K562 (cell line): Measurements from ENCODE around the gene LBP. TPM values are rescaled to one million over a fixed set of nuclear protein-coding genes. Genes with fewer than 3 reads are reported as not detected.

Experiments
- CEBPB ChIP-seq: fragments of 450-650 bp; IDR thresholded peaks from 2 replicates; pipeline ENCODE4 v1.6.1; 2016; ENCODE audit warnings: missing genetic modification characterization, missing compliant biosample characterization
- FOXA3 ChIP-seq, 2 experiments: fragments of 450-650 bp in 1 of 2; sonication (generic) in 1 of 2; formaldehyde crosslinking; IDR thresholded peaks in 1 of 2; conservative IDR thresholded peaks in 1 of 2; 2 replicates each; pipeline versions ENCODE4 v1.4.0 to v1.8.0; 2020 to 2022; ENCODE audit warnings: mild to moderate bottlenecking in 2 of 2, missing genetic modification reagents in 1 of 2
- GABPA ChIP-seq: fragments of 200-800 bp; sonication (Bioruptor generic); conservative IDR thresholded peaks from 2 replicates; pipeline ENCODE4 v1.6.1; 2016; ENCODE audit warnings: low read depth, missing genetic modification characterization, missing compliant biosample characterization
- GATAD2A ChIP-seq: fragments of 450-650 bp; IDR thresholded peaks from 2 replicates; pipeline ENCODE4 v1.6.1; 2017
- GTF2F1 ChIP-seq: IDR thresholded peaks from 2 replicates; pipeline ENCODE4 v1.6.1; 2011; ENCODE audit warnings: low read depth, low read length, improper control_type of control experiment
- KLF6 ChIP-seq: fragments of 250-450 bp; sonication (Bioruptor Pico); IDR thresholded peaks from 2 replicates; pipeline ENCODE4 v1.4.0; 2020; ENCODE audit warnings: mild to moderate bottlenecking, moderate library complexity, borderline replicate concordance
- L3MBTL2 ChIP-seq: fragments of 450-650 bp; IDR thresholded peaks from 2 replicates; pipeline ENCODE4 v1.6.1; 2016; ENCODE audit warnings: mild to moderate bottlenecking, moderate library complexity
- MCM3 ChIP-seq: fragments of 450-650 bp; IDR thresholded peaks from 2 replicates; pipeline ENCODE4 v1.6.1; 2016
- MEF2D ChIP-seq: conservative IDR thresholded peaks from 2 replicates; pipeline ENCODE4 v1.6.1; 2016; ENCODE audit warnings: low read depth, missing genetic modification characterization, missing compliant biosample characterization
- NBN ChIP-seq: fragments of 450-650 bp; IDR thresholded peaks from 2 replicates; pipeline ENCODE4 v1.6.1; 2016; ENCODE audit warnings: low read depth, mild to moderate bottlenecking
- NCOA4 ChIP-seq: fragments of 450-650 bp; IDR thresholded peaks from 2 replicates; pipeline ENCODE4 v1.6.1; 2018; ENCODE audit warnings: mild to moderate bottlenecking; ENCODE audit not compliant: partially characterized antibody
- SREBF1 ChIP-seq: fragments of 150-350 bp; IDR thresholded peaks from 2 replicates; pipeline ENCODE4 v1.6.1; 2014; ENCODE audit warnings: antibody characterized with exemption, low read depth, low read length, borderline replicate concordance
- TAF1 ChIP-seq: IDR thresholded peaks from 2 replicates; pipeline ENCODE4 v1.6.1; 2011; ENCODE audit warnings: mild to moderate bottlenecking, low read length, moderate library complexity; ENCODE audit not compliant: insufficient read depth, control insufficient read depth, severe bottlenecking; ENCODE audit errors: extremely low read depth
- TAL1 ChIP-seq: fragments of 450-650 bp; IDR thresholded peaks from 2 replicates; pipeline ENCODE4 v1.6.1; 2016; ENCODE audit warnings: mild to moderate bottlenecking
- TCF7L2 ChIP-seq: fragments of 150-350 bp; IDR thresholded peaks from 2 replicates; pipeline ENCODE4 v1.6.1; 2016; ENCODE audit warnings: low read depth, mild to moderate bottlenecking, low read length, moderate library complexity
- TOE1 ChIP-seq, 2 experiments: fragments of 450-650 bp in 1 of 2; sonication (generic) in 1 of 2; formaldehyde crosslinking in 1 of 2; IDR thresholded peaks; 2 replicates each; pipeline versions ENCODE4 v1.7.1 to v1.8.0; 2016 to 2022; ENCODE audit warnings: borderline replicate concordance in 2 of 2, mild to moderate bottlenecking in 2 of 2, antibody characterized with exemption in 1 of 2, inconsistent platforms in 1 of 2, low read depth in 1 of 2, missing genetic modification reagents in 1 of 2, moderate library complexity in 1 of 2
- ZEB2 ChIP-seq: fragments of 450-650 bp; IDR thresholded peaks from 2 replicates; pipeline ENCODE4 v1.6.1; 2016
- ZKSCAN3 ChIP-seq: fragments of 250-450 bp; sonication (Bioruptor Pico); IDR thresholded peaks from 2 replicates; pipeline ENCODE4 v1.4.0; 2020
- ZNF347 ChIP-seq: fragments of 450-650 bp; formaldehyde crosslinking; IDR thresholded peaks from 2 replicates; pipeline ENCODE4 v1.4.0; 2020; ENCODE audit warnings: low read depth, mild to moderate bottlenecking, moderate library complexity
- ZNF431 ChIP-seq: sonication (generic); formaldehyde crosslinking; IDR thresholded peaks from 2 replicates; pipeline ENCODE4 v1.8.0; 2022; ENCODE audit warnings: mild to moderate bottlenecking, missing genetic modification reagents
- ZNF780A ChIP-seq: fragments of 250-450 bp; sonication (Bioruptor Pico); IDR thresholded peaks from 2 replicates; pipeline ENCODE4 v1.5.0; 2021; ENCODE audit warnings: mild to moderate bottlenecking
- polyA plus RNA-seq, 8 experiments: library from polyadenylated mRNA; depleted of rRNA in 4 of 8; stranded (reverse) in 5 of 8; unstranded in 3 of 8; fragments of >200 nt; fragmentation: Nextera tagmentation in 2 of 8; fragmentation: Illumina TruSeq in 1 of 8; extraction: Ambion mirVana in 2 of 8; extraction: Trizol in 1 of 8; gene quantifications; 2 replicates each; pipeline versions ENCODE4 v1.2.1 to v1.2.3, GENCODE V29; 2011 to 2014; ENCODE audit warnings: inconsistent platforms in 1 of 8, missing spikeins in 1 of 8
- total RNA-seq, 7 experiments: library from RNA; depleted of rRNA in 6 of 7; stranded (reverse); fragments of >200 nt in 6 of 7; fragmentation: Illumina TruSeq in 2 of 7; extraction: Trizol in 2 of 7; gene quantifications; 2 replicates each; pipeline versions ENCODE4 v1.2.1 to v1.2.3, GENCODE V29; 2011 to 2021; ENCODE audit warnings: low replicate concordance in 1 of 7
- TF ChIP-seq, protein P1 (sequence below), 3 experiments: fragments of 200-800 bp in 1 of 3; sonication (Bioruptor generic) in 1 of 3; sonication (generic) in 1 of 3; formaldehyde crosslinking in 1 of 3; IDR thresholded peaks; 2 replicates each; pipeline versions ENCODE4 v1.6.1 to v1.8.0; 2016 to 2022; ENCODE audit warnings: mild to moderate bottlenecking in 2 of 3, missing compliant biosample characterization in 2 of 3, missing genetic modification characterization in 2 of 3, missing genetic modification reagents in 1 of 3
- TF ChIP-seq, protein P2 (sequence below), 2 experiments: fragments of 450-650 bp in 1 of 2; sonication (generic) in 1 of 2; formaldehyde crosslinking; conservative IDR thresholded peaks; 2 replicates each; pipeline versions ENCODE4 v1.4.0 to v1.8.1; 2020 to 2022; ENCODE audit warnings: mild to moderate bottlenecking in 1 of 2, missing genetic modification reagents in 1 of 2
- TF ChIP-seq, protein P3 (sequence below): sonication (generic); formaldehyde crosslinking; IDR thresholded peaks from 2 replicates; pipeline ENCODE4 v1.8.1; 2022; ENCODE audit warnings: missing genetic modification reagents
- TF ChIP-seq, protein P4 (sequence below): fragments of 200-800 bp; sonication (Bioruptor generic); IDR thresholded peaks from 2 replicates; pipeline ENCODE4 v1.6.1; 2017; ENCODE audit warnings: missing genetic modification characterization, missing compliant biosample characterization

LBP gene
- total and polyA plus RNA-seq, 9 of the 15 experiments (the other 6 are each of a cell fraction or from before 2014, with no cell fraction given): 0.06 to 0.31 (median 0.09) TPM; not detected in 3

DNA sequence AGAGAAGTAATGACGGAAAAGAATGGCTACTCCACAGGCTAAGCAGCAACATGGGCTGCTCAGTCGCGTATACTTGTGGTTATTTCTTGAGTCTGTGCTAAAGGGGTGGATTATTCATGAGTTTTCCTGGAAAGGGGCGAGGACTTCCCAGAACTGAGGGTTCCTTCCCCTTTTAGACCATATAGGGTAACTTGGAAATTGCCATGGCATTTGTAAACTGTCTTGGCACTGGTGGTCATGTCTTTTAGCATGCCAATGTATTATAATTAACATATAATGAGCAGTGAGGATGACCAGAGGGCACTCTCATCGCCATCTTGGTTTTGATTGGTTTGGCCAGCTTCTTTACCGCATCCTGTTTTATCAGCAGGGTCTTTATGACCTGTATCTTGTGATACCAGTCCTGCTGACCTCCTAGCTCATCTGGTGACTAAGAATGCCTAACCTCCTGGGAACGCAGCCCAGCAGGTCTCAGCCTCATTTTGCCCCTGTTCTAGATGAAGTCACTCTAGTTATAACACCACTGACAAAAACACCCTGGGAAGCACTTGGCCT is 11.4 kb downstream of the LBP start (continued):
- TF ChIP-seq, protein P1, sequence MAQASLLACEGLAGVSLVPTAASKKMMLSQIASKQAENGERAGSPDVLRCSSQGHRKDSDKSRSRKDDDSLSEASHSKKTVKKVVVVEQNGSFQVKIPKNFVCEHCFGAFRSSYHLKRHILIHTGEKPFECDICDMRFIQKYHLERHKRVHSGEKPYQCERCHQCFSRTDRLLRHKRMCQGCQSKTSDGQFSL (CRISPR knock-in tag; IDR thresholded peaks at IDR 0.05): no peak
- TF ChIP-seq, protein P1 (tag; IDR thresholded peaks at IDR 0.05): no peak
- no peak for TF ChIP-seq GTF2F1
- TF ChIP-seq SREBF1: no peak
- TF ChIP-seq L3MBTL2: no peak
- no peak for TF ChIP-seq MCM3
- no peak for TF ChIP-seq TCF7L2
- TF ChIP-seq TAL1: no peak
- TF ChIP-seq ZEB2: 0 out of 2 replicates have a peak, but pooled peaks have one; percentile 24
- TF ChIP-seq TOE1 (IDR thresholded peaks at IDR 0.05; ENCODE audit: borderline replicate concordance): no peak
- no peak for TF ChIP-seq TOE1 (CRISPR knock-in tag; IDR thresholded peaks at IDR 0.05; ENCODE audit: borderline replicate concordance, low read depth)
- no peak for TF ChIP-seq CEBPB (tag)
- peak; percentile 41; the same call in 1 of the 2 replicates for TF ChIP-seq NBN
- 0 out of 2 replicates have a peak, but pooled peaks have one; percentile 39 for TF ChIP-seq KLF6
- TF ChIP-seq, protein P2, sequence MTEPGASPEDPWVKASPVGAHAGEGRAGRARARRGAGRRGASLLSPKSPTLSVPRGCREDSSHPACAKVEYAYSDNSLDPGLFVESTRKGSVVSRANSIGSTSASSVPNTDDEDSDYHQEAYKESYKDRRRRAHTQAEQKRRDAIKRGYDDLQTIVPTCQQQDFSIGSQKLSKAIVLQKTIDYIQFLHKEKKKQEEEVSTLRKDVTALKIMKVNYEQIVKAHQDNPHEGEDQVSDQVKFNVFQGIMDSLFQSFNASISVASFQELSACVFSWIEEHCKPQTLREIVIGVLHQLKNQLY (CRISPR knock-in tag; conservative IDR thresholded peaks at IDR 0.05): no peak
- no peak for TF ChIP-seq NCOA4
- TF ChIP-seq ZKSCAN3 (CRISPR knock-in tag): no peak
- no peak for TF ChIP-seq ZNF431 (CRISPR knock-in tag)
- no peak for TF ChIP-seq TAF1
- TF ChIP-seq MEF2D: 0 out of 2 replicates have a peak, but pooled peaks have one; percentile 17
- TF ChIP-seq, protein P3, sequence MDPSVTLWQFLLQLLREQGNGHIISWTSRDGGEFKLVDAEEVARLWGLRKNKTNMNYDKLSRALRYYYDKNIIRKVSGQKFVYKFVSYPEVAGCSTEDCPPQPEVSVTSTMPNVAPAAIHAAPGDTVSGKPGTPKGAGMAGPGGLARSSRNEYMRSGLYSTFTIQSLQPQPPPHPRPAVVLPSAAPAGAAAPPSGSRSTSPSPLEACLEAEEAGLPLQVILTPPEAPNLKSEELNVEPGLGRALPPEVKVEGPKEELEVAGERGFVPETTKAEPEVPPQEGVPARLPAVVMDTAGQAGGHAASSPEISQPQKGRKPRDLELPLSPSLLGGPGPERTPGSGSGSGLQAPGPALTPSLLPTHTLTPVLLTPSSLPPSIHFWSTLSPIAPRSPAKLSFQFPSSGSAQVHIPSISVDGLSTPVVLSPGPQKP: no peak
- TF ChIP-seq GATAD2A: no peak
- TF ChIP-seq GABPA (tag): no peak; the same call in 1 of the 2 replicates
- TF ChIP-seq, protein P4, sequence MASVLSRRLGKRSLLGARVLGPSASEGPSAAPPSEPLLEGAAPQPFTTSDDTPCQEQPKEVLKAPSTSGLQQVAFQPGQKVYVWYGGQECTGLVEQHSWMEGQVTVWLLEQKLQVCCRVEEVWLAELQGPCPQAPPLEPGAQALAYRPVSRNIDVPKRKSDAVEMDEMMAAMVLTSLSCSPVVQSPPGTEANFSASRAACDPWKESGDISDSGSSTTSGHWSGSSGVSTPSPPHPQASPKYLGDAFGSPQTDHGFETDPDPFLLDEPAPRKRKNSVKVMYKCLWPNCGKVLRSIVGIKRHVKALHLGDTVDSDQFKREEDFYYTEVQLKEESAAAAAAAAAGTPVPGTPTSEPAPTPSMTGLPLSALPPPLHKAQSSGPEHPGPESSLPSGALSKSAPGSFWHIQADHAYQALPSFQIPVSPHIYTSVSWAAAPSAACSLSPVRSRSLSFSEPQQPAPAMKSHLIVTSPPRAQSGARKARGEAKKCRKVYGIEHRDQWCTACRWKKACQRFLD: peak; percentile 83
- no peak for TF ChIP-seq FOXA3 (CRISPR knock-in tag; conservative IDR thresholded peaks at IDR 0.05 in 1 of 2, IDR thresholded peaks at IDR 0.05 in 1 of 2)
- TF ChIP-seq ZNF347 (CRISPR knock-in tag): no peak
- TF ChIP-seq ZNF780A (CRISPR knock-in tag): no peak
